ENCODE results near the gene UNK.
"Not testable (repeated sequence)": the region's sequence is repeated elsewhere in the genome, so short reads cannot be mapped to it uniquely, and the experiment has no call there.

Gene UNK

DNA sequence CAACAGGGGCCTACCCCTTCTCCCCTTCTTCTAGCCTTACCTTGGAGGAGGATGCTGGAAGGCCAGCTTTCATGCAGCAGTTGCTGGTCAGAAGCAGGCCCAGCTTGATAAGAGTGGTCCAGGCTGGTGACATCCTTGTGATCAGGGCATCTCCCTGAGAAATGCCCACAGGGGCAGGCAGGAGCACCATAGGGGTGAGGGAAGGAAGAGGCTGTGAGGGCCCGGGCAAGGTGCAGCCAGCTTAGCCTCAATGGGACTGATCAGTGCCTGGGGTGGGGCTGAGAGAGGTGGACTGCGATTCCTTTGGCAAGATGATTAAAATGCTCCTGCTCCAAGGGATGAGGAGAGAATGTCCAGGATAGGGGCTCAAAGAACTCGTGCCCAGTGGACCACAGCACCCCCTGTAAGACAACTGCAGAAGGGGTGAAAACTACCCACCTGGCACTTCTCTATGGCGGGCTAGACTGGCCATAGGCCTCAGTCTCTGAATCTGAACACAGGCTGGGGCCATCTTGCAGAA lies 10.1 kb upstream of the UNK start:
- no peak for DNase-seq (ENCODE audit: low read depth)

DNA sequence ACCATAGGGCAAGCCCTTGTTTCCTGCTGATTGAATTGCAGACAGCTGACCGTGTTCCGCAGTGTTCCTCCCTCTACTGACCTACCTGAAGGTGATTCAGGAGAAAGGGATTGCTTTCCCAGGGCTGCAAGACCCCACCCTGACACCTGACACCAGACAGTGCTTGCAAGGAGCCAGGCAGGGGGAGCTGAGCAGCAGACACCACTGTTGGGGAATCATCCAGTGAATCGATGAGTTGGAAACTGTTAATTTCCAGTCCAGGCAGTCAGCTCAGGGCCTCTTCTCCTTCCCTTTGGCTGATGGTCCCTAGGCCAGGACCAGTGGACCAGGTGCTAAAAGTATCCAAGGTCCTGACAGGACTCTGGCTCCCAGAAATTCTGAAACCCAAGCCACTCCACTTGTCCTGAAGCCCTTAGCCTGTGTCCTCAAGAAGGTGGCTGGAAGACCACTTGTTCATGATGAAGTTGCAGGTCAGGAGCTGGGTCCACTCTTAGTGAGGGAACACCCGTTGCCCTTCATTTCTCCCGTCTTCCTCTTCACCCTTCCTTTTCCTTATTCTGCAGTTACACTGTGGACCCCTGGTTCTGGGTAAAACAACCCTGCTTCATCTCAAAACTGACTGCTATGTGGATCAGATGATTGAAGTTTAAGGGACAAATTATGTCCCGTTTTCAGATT lies 9.5 kb upstream of the UNK start:
- peak; percentile 44 for DNase-seq (ENCODE audit: low read depth)

DNA sequence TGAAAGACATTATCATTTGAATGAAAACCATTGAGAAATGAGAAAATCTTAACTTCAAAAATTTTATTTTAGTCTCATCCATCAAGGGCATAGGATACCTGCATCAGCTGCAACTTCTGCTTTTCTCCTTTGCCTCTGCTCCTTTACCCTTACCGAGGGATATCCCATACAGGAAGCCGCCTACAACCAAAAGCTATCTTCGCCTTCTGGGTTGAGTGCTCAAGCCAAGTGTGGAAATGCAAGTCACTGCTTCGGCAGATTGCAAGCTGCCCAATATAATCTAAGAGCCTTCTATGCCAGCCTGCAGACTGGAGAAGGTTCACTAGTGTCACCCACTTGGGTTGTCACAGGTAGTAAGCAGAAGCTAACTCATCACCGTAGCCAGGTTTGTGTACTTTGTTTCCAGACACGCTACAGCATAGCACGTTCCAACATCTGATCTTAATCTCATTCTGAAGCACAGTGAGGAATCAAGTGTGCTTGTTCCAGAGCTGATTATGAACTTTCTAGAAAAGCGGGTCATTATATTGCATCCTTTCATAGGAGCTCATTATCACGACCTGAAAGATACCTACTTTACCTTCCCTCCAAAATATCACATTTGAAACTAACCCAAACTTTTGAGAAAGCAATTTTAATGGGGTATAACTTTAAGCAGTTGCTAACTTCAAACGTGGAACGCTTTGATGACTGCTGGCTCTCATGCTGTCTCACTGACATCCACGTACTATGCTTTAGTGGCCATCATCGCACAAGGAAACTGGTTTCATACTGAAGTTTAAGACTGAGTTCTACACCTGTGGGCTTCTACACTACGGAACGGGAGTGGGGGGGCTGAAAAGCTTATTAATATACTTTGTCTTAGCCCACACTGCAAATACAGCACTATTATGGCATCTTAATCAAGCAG lies 8.0 kb upstream of the UNK start:
- no peak for DNase-seq (ENCODE audit: low read depth)

DNA sequence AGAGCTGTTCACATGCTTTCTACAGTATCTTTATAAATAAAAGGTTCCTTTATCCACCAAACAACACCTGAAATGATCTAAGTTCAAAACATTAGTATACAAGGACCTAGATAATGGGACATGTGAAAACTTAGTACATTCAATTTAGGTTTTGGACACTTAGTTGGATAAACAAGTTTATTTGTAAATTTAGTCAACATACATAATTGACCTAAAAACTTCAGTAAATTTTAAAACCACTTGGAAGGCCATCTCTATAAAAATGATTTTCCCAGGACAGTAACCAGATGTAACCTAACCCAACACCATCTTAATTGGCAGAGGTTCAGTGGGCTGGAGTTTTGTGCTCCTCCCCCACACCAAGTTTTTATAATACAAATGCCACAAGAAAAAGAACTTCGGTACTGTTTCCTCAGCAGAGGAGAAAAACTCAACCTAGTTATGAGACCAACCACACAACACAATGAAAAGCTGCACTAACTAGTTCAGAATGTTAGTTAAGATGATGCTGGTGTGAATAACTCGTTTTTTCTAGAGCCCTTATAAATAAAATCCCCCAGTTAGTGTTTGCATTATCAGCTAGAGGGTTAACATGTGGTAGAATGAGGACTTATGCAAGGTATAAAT lies 7.2 kb upstream of the UNK start:
- no peak for DNase-seq (ENCODE audit: low read depth)

DNA sequence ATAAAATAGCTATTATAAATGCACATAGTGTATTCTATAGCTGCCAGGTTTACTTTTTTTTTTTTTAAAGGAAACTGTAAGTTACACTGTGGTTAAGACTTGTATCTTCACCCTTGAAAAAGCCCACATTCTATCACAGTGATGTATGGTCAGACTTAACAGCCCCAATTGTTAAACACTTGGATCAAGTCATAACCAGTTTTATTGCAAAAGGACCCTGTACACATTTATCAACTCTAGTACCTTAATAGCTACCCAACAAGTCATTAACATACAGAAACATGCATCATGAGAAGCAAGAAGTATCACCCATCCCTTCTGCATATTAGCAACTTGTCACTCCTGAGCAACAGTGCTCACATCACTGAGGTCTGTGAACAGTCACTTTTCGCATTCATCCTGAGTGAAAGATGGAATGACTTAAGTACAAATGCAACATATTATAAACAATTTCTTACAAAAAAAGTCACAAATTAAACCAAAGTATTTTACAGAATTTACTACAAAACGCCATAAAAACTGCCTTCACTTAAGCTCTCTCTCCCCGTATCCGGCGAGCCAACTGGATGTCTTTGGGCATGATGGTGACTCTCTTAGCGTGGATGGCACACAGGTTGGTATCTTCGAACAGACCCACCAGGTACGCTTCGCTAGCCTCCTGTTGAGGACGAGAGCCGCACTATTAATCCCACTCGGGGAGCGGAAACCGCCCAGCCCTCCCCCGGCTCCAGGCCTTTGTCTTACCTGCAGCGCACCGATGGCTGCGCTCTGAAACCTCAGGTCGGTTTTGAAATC lies 6.3 kb upstream of the UNK start:
- DNase-seq (ENCODE audit: low read depth), result not testable (repeated sequence)

DNA sequence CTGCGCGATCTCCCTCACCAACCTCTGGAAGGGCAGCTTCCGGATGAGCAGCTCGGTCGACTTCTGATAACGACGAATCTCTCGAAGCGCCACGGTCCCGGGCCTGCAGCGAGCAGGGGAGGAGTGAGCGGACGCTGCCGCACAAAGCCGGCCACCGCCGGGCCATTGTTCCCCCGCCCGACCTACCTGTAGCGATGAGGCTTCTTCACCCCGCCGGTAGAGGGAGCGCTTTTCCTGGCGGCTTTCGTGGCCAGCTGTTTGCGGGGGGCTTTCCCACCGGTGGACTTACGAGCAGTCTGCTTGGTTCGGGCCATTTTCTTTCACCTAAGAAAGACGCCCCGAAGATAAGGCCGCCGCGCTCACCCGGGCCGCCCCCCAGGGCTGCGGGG lies 5.8 kb upstream of the UNK start:
- no peak for DNase-seq (ENCODE audit: low read depth)

DNA sequence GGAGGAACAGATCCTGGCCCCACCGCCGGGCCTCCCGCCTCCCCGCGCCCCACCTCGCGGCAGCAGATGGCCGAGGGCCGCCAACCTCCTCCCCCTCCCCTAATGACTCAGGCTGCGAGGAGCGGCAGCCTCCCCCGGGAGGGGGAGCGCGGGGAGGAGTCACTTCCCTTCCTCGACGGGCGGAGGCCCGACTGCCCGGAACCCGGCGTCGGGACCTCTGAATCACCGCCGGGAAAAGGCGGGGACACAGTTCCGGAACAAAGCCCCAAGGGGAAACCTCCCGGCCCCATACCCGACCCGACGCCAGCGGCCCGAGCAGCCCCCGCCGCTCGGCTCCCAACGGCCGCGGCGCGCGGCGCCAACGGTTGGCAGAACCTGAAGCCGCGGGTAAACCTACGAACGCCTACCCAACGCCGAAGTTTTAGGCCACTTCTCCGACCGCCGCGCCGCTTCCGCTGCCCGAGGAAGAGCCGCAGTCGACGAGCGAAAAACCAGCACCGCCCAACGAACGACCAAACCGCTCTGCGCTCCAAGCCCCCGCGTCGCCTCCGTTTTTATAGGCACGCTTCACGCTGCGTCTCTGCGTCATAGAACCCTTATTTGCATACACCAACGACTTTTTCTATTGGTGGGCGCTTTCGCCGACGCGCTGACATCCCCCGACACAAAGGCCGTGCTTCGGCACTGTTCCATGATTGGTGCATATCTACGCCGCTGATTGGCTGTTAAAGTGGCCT lies 5.2 kb upstream of the UNK start:
- DNase-seq (ENCODE audit: low read depth), result peak; percentile 100

DNA sequence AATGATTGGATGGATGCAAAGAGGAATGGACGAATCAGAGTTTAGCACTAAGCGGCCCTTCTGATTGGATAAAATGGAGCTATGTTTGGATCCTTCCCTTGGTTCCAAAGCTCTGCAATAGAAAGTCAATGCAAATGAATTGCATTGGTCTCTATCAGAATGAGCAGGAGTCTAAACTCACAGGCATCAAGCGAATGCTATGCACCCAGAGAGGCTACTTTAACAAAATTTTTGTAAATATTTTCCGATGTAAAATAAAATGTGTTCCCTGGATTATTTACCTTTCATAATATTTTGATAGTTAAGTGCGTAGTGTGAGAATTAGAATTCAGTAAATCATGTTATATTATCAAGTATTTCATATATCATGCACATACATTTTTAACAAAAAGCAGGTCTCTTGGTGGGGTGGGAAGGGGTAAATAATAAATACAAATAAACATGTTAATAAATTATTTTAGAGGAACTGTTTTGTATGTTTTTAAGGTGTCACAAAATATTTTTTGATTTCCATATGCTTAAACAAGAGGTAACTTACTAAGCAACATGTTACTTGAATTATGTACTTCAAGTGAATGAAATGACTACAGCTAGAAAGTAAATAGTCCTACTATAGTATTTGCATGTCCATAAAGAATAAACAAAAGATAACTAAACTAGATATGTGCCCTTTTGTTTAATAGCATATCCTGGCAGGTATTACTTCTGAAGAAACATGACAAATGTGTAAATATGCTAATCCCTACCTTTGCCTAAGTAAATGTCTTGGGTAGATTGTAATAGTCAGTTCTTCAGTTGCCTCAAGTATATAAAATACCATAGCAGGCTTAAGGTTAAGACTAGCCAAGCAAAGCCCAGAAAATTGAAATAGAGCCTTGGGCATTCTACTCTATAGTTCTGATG lies 4.4 kb upstream of the UNK start:
- DNase-seq (ENCODE audit: low read depth), result no peak

DNA sequence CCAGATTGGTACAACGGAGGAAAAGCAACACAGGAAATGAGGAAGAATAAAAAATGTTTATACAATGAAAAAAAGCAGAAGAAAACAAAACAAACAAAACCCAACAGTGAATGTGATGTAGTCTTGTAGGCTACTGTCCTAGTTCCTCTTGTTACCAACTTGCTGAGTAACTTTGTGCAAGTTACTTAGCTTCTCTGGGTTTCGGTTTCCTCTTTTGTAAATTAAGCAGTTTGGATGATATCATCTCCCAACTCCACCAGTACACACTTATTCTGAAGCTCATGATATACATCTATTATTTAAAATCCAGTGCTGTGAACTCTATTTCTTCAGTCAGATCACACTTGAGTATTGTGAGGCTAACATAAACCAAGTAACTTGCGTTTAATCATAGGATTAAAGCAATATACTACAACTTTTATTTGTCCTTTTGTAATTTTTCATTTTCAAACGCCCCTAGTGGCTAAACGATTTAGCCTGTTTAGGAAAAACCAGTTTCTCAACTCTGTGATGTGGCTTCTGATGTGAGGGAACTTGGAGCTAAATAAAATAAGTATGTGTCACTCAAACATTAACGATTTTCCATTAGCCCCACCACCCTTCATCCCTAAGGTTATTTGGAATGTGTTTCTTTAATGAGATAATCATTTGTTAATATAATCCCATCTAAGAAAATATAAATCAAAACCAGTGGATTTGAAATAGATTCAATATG lies 1.4 kb upstream of the UNK start:
- peak; percentile 67 for DNase-seq (ENCODE audit: low read depth)

DNA sequence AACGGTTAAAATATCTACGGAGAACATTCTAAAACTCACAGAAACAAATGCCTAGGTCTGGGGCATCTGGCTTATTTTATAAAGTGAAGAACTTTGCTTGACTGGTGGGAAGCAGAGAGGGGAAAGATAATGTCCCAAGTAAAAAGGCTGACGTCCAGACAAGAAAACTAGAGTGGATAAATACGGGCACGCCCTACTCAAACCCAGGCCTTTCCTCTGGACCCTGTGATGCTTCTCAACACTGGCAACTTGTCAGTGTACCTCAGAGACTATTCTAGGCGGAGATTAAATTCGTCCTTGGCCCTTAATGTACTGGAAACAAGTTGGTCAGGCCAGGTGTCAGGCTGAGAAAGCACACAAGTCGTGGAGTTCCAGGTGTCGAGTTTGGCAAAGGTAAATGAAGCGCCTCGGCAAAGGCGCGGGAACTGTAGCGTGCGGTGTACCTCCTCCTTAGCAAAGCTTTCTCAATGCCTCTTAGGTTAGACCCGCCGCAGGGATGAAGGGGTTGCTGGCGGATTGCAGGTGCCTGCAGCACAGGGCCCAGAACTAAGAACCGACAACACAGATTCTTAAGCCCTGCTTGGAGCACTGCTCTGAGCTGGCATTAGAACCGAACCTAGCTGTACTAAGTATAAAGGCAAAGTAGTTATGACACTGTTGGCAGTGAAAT lies 668 bp upstream of the UNK start:
- no peak for DNase-seq (ENCODE audit: low read depth)

DNA sequence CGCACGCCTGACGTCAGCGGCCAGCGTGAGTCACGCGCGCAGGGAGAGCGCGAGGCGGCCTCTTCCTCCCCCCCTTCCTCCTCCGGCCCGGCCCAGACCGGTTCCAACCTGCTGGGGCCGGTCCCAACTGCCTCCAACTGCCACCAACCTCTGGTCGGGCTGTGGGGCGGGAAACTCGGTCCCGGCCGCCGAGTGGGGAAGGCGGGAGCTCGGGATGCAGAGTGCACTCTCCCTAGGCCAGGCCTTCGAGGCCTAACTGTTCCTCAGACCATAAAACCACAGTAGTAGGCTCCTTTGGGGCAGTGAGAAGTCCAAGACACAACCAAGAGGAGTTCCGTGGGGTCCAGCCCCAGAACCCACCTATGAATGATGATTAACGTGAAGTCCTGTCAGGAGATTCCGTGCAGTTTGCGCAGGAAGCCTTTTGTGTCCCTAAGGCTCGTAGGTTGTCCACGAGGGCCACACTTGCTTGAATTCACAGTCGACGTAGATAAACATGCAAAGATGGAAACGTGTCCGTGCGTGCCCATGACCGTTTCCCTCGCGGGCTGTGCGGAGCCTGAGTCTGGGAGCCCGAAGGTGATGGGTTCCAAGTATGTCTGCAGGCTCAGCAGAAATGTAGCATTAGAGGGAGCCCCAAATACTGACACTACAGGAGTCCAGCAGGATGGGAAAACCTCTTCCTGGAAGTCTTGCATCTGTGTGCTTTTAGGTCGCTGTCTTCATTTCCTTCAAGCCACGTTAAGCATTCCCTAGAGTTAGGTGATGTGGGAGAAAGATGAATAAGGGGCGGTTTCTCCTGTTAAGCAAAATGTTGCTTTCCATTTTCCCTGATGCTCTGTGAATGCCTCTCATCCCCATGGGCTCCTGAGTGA lies 647 bp downstream of the UNK start:
- peak; percentile 80 for DNase-seq (ENCODE audit: low read depth)

DNA sequence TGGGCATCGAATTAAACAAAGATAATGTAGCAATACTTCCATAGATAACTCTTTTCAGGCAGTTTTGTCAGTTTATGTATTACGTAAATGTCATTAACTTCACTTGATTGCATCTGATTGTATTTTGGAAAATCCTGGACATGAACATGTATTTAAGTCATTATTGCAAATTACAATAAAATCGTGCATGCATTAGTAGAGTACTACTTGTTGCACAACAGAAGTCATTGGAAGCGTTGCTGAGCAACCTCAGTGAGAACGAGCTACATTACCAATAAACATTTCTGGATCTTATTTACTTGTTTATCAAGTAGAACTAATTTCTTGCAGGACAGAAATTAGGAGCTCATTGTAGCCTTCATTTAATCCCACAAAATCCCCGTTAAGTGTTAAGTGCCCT lies 6.6 kb downstream of the UNK start:
- no peak for DNase-seq (ENCODE audit: low read depth)

DNA sequence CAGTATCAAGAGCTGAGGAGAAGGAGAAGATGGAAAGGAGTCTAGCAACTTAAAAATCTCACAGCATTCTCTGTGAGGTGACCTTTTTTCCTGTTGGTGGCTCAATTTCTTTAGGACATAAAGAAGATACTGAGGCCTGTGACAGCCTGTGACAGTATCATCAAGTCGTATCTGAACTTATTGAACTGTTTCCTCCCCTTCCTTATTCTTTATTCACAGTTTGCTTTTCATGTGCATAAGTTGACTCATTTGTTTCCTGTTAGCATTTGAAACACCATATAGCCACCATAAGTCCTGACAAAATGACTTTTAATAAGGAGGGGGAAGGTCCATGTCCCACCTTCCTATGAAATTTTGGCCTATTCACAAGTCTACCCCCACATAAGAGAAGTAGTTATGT lies 8.9 kb downstream of the UNK start:
- DNase-seq (ENCODE audit: low read depth), result no peak

DNA sequence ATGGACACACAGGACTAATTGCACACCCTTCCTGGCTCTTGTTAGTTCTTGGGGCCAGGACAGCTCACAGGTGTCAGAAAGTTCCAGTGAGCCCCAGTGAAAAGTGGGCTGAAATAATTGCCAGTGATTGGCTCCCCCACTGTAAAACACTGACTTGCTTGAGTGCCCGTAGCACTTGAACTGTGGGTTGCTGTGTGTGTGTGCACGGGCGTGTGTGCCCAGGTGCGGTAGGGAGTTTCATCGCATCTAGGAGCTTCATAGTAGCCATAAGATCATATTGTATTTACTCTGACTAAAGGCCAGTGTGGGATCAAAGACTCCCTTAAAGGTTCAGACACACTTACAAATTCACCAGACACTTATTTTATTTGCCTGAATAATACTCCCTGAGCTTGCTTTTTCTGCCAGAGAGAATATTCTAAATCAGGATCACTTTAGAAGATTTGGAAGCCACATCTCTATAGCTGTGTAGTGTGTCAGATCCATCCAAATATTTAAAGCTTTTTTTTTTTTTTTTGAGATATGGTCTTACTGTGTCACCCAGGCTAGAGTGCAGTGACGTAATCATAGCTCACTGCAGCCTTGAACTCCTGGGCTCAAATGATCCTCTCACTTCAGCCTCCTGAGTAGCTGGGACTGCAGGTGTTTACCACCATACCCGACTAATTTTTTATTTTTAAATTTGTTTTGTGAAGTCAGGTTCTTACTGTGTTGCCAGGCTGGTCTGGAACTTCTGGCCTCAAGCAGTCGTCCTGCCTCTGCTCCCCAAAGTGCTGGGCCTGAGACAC lies 11.4 kb downstream of the UNK start:
- no peak for DNase-seq (ENCODE audit: low read depth)

DNA sequence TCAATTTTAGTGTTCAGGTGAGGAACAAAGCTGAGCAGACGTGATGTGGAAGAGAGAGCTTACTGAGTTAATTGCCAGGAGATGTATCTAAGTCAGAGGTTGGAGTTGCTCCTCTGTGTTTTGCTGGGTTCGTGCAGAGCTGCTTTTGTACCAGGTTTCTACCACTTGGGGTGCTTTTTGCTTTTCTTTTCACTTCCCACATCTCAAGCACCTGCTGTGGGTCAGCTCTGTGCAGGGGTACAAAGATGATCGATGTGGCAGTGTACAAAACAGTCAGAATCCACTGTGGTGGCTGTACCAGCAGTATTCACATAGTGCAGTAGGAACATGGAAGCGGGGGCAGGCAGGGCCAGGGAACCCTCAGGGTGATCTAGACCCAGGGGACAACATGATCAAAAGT lies 14.8 kb downstream of the UNK start:
- DNase-seq (ENCODE audit: low read depth), result no peak

DNA sequence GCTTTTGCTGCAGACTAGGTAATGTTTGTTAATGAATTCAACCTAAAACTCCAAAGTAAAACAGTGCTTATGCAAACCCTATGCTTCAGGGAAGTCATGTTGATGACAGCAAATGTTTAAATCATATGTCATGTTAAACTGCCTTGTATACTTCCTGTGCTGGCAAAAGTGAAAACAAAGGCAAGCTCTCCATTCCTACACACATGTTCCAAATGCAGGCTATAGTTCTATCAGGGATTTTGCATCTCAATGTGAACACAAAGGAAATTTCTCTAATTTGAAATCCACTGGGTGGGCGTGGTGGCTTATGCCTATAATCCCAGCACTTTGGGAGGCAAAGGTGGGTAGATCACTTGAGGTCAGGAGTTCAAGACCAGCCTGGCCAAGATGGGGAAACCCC lies 19.3 kb downstream of the UNK start:
- DNase-seq (ENCODE audit: low read depth), result no peak

DNA sequence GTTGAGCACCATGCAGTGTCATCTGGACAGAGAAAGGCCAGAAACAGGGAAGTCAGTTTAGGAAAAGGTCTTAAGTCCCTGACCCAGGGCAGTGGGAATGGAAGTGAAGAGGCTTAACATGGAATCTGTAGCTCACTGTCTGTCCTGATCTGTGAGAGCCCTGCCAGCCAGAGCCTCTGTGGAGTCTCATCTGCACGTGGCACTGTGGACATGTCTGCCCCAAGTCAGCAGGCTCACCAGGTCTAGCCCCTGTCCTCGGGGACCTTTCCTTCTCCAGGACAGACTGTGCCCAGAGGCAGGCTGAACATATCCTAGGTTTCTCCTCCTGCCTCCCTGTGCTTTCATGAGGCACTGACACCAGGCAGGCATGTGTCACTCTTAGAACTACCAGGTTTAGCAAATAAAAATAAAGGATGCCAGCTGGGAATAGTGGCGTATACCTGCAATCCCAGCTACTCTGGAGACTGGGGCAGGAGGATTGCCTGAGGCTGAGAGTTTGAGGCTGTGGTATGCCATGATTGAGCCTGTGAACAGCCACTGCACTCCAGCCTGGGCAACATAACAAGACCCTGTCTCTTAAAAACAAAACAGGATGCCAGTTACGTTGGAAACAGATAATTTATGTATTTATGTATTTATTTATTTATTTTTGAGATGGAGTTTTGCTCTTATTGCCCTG lies 22.4 kb downstream of the UNK start:
- no peak for DNase-seq (ENCODE audit: low read depth)
